Lung (tissue), 12 donors: Measurements from ENCODE around the gene FAM210A. TPM values are rescaled to one million over a fixed set of nuclear protein-coding genes. Genes with fewer than 3 reads are reported as not detected.

Source experiments
- ATAC-seq: fragments of 200-7000 bp; cut with Tn5 transposase; one replicate; pipeline ENCODE4 v1.9.1; 2020; ENCODE audit warnings: moderate number of reproducible peaks; ENCODE audit not compliant: insufficient read depth, low FRiP score
- DNase-seq, 3 donors: peaks; one replicate each; pipeline ENCODE4 v3.0.0-alpha.2; 2013 to 2017
- H3K27ac ChIP-seq, 2 donors: one replicate each; pipeline ENCODE4 v1.5.1; 2013; ENCODE audit warnings: mild to moderate bottlenecking in 2 of 2, moderate library complexity in 2 of 2, control low read depth in 1 of 2, inconsistent platforms in 1 of 2, low read depth in 1 of 2, low read length in 1 of 2
- H3K27me3 ChIP-seq, 3 donors: one replicate each; pipeline ENCODE4 v1.5.1; 2013; ENCODE audit warnings: low read length in 2 of 3; ENCODE audit not compliant: control insufficient read depth in 3 of 3, insufficient read depth in 3 of 3
- H3K36me3 ChIP-seq, 4 donors: one replicate each; pipeline ENCODE4 v1.5.1; 2013; ENCODE audit warnings: low read length in 4 of 4, mild to moderate bottlenecking in 1 of 4, moderate library complexity in 1 of 4; ENCODE audit not compliant: control insufficient read depth in 4 of 4, insufficient read depth in 4 of 4
- H3K4me1 ChIP-seq, 5 donors: one replicate each; pipeline ENCODE4 v1.5.1; 2013; ENCODE audit warnings: low read length in 5 of 5, mild to moderate bottlenecking in 2 of 5, moderate library complexity in 1 of 5; ENCODE audit not compliant: control insufficient read depth in 5 of 5, insufficient read depth in 5 of 5
- H3K4me3 ChIP-seq: one replicate; pipeline ENCODE4 v1.5.1; 2013; ENCODE audit warnings: mild to moderate bottlenecking, control low read depth, moderate library complexity
- H3K9ac ChIP-seq, 2 donors: one replicate each; pipeline ENCODE4 v1.5.1; 2013; ENCODE audit warnings: low read length in 2 of 2, control low read depth in 1 of 2; ENCODE audit not compliant: insufficient read depth in 1 of 2
- H3K9me3 ChIP-seq, 4 donors: one replicate each; pipeline ENCODE4 v1.5.1; 2013; ENCODE audit warnings: low read length in 3 of 4, mild to moderate bottlenecking in 1 of 4, moderate library complexity in 1 of 4; ENCODE audit not compliant: control insufficient read depth in 4 of 4, insufficient read depth in 3 of 4
- CTCF ChIP-seq: IDR thresholded peaks from 2 replicates; pipeline ENCODE4 v1.5.1; 2012; ENCODE audit warnings: mild to moderate bottlenecking; ENCODE audit errors: control extremely low read depth, extremely low read depth
- WGBS, 2 donors: extraction: QIAGEN DNeasy Blood & Tissue Kit; methylation state at CpG; one replicate each; pipeline ENCODE4 v1.1.7; 2013; 5-methylcytosine and 5-hydroxymethylcytosine counted together
- polyA plus RNA-seq, 2 donors: library from polyadenylated mRNA; stranded (reverse); fragments of 200-250 nt; gene quantifications; one replicate each; pipeline ENCODE4 v1.2.1, GENCODE V29; 2013
- total RNA-seq, 2 donors: library from RNA; depleted of rRNA in 1 of 2; stranded (reverse); fragments of >200 nt in 1 of 2; gene quantifications; one replicate each; pipeline ENCODE4 v1.2.1, GENCODE V29; 2014 to 2021
- donor health status: control.
- donor health status: control.
- donor health status: Bipolar disorder and iron deficiency.
- donor health status: healthy.
- donor health status: DM: yes; HTN: yes; CAD: no.

FAM210A gene
- total and polyA plus RNA-seq, 4 donors, result 4.2 to 20.2 (median 8.4) TPM

DNA sequence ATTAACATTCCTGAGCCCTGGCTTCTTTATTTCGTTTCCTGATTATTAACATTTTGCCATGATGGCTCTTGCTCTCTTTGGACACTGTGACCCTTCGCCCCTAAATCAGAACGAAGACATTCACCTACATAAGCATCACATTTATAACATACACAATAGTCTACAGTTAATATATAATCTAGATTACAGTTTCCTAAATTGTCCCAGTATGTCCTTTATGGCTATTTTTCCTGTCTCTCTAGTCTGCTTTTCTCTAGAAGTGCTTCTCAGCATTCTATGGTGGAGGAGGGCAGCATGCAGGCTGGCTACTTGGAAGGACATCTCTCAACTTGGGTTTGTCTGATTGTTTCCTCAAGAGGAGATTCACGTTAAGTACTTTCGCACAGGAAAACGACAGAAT, 49.9 kb downstream of the FAM210A start:
- DNase-seq (no peak), ATAC-seq (no peak)
- H3K27me3 ChIP-seq, result no peaks in the 10 kb centered on the region
- no peak overlapping the region for H3K27ac ChIP-seq
- WGBS, 2 donors, result 88 to 91% methylated on average over 6 of the region's 6 CpGs
- TF ChIP-seq CTCF, result no peak
- peaks cover 0 to 1% (median 0%) of the 10 kb centered on the region in 4 donors for H3K36me3 ChIP-seq
- H3K9me3 ChIP-seq, result peaks cover 0 to 2% (median 0%) of the 10 kb centered on the region in 4 donors
- peaks cover 0 to 8% (median 0%) of the 10 kb centered on the region in 5 donors for H3K4me1 ChIP-seq
- H3K9ac ChIP-seq, result no peak overlapping the region
- H3K4me3 ChIP-seq, result no peak overlapping the region

DNA sequence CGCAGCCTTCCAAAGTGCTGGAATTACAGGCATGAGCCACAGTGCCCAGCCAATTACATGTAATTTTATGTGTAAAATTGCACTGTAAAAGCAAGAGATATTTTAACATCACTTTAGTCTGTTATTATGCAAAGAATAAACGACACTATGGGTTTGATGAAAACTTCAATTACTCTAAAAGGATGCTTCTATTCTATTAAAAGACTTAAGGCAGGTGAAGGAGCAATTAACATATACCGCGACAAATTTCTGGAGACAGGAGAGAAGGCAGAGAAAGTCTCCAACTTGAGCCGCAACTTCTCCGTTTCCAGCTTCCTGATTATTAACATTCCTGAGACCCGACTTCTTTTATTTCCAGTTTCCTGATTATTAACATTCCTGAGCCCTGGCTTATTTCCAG, 53.7 kb downstream of the FAM210A start:
- H3K4me3 ChIP-seq, result no peak overlapping the region
- ATAC-seq (no peak), DNase-seq (peak in 2 of 3 donors; percentile 38 to 68)
- TF ChIP-seq CTCF, result no peak
- no peaks in the 10 kb centered on the region for H3K27me3 ChIP-seq
- no peak overlapping the region for H3K9ac ChIP-seq
- 68 to 81% methylated on average over 7 of the region's 7 CpGs for WGBS, 2 donors
- no peak overlapping the region for H3K27ac ChIP-seq
- H3K36me3 ChIP-seq, result peaks cover 0 to 5% (median under 1%) of the 10 kb centered on the region in 4 donors
- H3K9me3 ChIP-seq, result peaks cover 0 to 2% (median 0%) of the 10 kb centered on the region in 4 donors
- peaks cover 0 to 3% (median 0%) of the 10 kb centered on the region in 5 donors for H3K4me1 ChIP-seq

GRCh38 chr18:13661779-13662256, 64.5 kb downstream of the FAM210A start:
- Histone ChIP-seq H3K27me3 (no peaks in the 10 kb centered on the region), H3K27ac (no peak overlapping the region), H3K4me3 (no peak overlapping the region), H3K4me1 (peaks cover 0 to 8% (median 6%) of the 10 kb centered on the region in 5 donors), H3K9me3 (no peaks in the 10 kb centered on the region), H3K36me3 (peaks cover 0 to 3% (median 0%) of the 10 kb centered on the region in 4 donors), H3K9ac (no peak overlapping the region)
- ATAC-seq (no peak), DNase-seq (peak in 1 of 3 donors; percentile 18)
- no peak for TF ChIP-seq CTCF
- WGBS, 2 donors, result 85 to 90% methylated on average over 2 of the region's 2 CpGs
